ENCODE results near the gene ARHGAP26.

DNA sequence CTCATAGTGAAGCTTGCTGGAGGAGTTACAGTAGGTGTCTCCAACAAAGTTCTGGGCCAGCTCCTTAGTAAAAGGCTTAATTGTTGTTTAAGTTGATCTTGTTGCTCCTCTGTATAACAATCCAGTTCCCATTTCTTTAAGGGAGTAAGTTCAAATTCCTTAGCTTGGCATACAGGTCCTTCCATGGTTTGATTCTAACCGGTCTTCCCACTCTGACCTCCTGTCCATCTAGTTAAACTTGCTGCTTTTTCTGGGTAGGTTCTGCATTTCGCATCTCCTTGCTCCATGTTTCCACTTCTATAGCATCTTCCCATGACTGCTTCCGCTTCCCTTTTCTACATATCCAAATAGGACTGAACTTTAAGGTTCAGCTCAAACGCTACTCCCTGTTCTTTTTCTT is 95.5 kb downstream of the ARHGAP26 start:
- no peak for TF ChIP-seq CTCF (IDR thresholded peaks at IDR 0.05)
- TF ChIP-seq POLR2A (IDR thresholded peaks at IDR 0.05): no peak
- no peak for TF ChIP-seq POLR2AphosphoS5 (IDR thresholded peaks at IDR 0.05)
- no peak for TF ChIP-seq EP300 (IDR thresholded peaks at IDR 0.05)
